ENCODE results near the gene CHIC2. TPM values are rescaled to one million over a fixed set of nuclear protein-coding genes. Genes with fewer than 3 reads are reported as not detected.

The CHIC2 gene
- total and polyA plus RNA-seq, 2 of the 4 experiments (the other 2 are of a cell fraction) = 20.4 to 26.3 TPM

DNA sequence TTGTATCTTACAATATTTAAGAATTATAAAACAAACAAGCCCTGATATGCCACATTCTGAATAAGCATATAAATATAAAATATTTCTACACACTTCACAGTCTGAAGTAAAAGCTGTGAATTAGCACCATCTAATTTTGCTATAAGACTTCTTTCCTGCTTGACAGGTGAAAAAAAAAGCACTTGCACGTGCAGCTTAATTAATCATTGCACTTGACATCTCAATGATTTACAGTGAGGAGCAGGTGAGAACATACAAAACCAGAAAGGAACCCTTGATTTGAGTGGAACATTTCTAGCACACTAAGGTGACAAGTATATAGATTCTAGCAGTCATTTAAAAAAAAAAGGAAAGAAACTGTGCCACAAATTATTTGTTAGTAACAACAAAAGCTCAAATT is 47.9 kb downstream of the CHIC2 start:
- no peak overlapping the region for H2BK5ac ChIP-seq (ENCODE audit: low read depth, low read length, poor library complexity, severe bottlenecking)
- H3K36me3 ChIP-seq (ENCODE audit: control insufficient read depth, insufficient read depth, low read length) = peaks cover 6% of the 10 kb centered on the region
- intact Hi-C loops (cut with micrococcal nuclease) = no loop called here
- ChIA-PET CTCF (interaction anchor here (0.6 to 1.3 kb wide), 3 partner anchors 14 to 108 kb away, joined by 3 to 5 read pairs (median 4); no protein-coding TSS in a partner anchor), POLR2A (ENCODE audit: unreplicated experiment) (no interaction called here)
- no peak overlapping the region for H2AK5ac ChIP-seq (ENCODE audit: low read depth, low read length)
- H3K4me2 ChIP-seq (ENCODE audit: low read depth, low read length) = no peak overlapping the region
- H2BK20ac ChIP-seq (ENCODE audit: low read depth, low read length) = no peak overlapping the region
- no peak overlapping the region for H2BK15ac ChIP-seq (ENCODE audit: low read depth, low read length)
- WGBS, 2 experiments (ENCODE audit: extremely low coverage in 2 of 2, insufficient read length in 1 of 2) = no CpG with 5 or more reads among the region's 1 CpG
- H4K91ac ChIP-seq (ENCODE audit: insufficient read depth, low read depth, low read length) = no peak overlapping the region
- TF ChIP-seq, protein P1, sequence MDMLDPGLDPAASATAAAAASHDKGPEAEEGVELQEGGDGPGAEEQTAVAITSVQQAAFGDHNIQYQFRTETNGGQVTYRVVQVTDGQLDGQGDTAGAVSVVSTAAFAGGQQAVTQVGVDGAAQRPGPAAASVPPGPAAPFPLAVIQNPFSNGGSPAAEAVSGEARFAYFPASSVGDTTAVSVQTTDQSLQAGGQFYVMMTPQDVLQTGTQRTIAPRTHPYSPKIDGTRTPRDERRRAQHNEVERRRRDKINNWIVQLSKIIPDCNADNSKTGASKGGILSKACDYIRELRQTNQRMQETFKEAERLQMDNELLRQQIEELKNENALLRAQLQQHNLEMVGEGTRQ (IDR thresholded peaks at IDR 0.05; ENCODE audit: low read depth, low read length) = no peak
- TF ChIP-seq MAFK (IDR thresholded peaks at IDR 0.05; ENCODE audit: low read depth, low read length) (no peak), RCOR1 (IDR thresholded peaks at IDR 0.05; ENCODE audit: insufficient replicate concordance, low read length) (no peak), MXI1 (IDR thresholded peaks at IDR 0.05; ENCODE audit: borderline replicate concordance, low read depth, low read length) (no peak), FOS (IDR thresholded peaks at IDR 0.05; ENCODE audit: low read depth, low read length) (no peak), CEBPB (IDR thresholded peaks at IDR 0.05; ENCODE audit: low read depth, low read length) (no peak), BHLHE40 (IDR thresholded peaks at IDR 0.05; ENCODE audit: low read depth, low read length) (no peak), RFX5 (IDR thresholded peaks at IDR 0.05; ENCODE audit: low read depth, low read length) (no peak), SMC3 (IDR thresholded peaks at IDR 0.05; ENCODE audit: low read depth, low read length) (no peak), CHD1 (IDR thresholded peaks at IDR 0.05; ENCODE audit: low read depth, low read length) (no peak), MAZ (IDR thresholded peaks at IDR 0.05; ENCODE audit: borderline replicate concordance, low read depth, low read length) (no peak), NFE2L2 (IDR thresholded peaks at IDR 0.05; ENCODE audit: low read depth, low read length) (no peak), POLR2A (IDR thresholded peaks at IDR 0.05; ENCODE audit: low read depth, low read length) (no peak), RAD21 (IDR thresholded peaks at IDR 0.05; ENCODE audit: low read length) (no peak)
- TF ChIP-seq, protein P2, sequence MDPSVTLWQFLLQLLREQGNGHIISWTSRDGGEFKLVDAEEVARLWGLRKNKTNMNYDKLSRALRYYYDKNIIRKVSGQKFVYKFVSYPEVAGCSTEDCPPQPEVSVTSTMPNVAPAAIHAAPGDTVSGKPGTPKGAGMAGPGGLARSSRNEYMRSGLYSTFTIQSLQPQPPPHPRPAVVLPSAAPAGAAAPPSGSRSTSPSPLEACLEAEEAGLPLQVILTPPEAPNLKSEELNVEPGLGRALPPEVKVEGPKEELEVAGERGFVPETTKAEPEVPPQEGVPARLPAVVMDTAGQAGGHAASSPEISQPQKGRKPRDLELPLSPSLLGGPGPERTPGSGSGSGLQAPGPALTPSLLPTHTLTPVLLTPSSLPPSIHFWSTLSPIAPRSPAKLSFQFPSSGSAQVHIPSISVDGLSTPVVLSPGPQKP (IDR thresholded peaks at IDR 0.05; ENCODE audit: borderline replicate concordance, low read depth, low read length) = no peak
- TF ChIP-seq, protein P3, sequence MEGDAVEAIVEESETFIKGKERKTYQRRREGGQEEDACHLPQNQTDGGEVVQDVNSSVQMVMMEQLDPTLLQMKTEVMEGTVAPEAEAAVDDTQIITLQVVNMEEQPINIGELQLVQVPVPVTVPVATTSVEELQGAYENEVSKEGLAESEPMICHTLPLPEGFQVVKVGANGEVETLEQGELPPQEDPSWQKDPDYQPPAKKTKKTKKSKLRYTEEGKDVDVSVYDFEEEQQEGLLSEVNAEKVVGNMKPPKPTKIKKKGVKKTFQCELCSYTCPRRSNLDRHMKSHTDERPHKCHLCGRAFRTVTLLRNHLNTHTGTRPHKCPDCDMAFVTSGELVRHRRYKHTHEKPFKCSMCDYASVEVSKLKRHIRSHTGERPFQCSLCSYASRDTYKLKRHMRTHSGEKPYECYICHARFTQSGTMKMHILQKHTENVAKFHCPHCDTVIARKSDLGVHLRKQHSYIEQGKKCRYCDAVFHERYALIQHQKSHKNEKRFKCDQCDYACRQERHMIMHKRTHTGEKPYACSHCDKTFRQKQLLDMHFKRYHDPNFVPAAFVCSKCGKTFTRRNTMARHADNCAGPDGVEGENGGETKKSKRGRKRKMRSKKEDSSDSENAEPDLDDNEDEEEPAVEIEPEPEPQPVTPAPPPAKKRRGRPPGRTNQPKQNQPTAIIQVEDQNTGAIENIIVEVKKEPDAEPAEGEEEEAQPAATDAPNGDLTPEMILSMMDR (conservative IDR thresholded peaks at IDR 0.05; ENCODE audit: low read depth, low read length) = no peak
- DNase-seq (no peak), ATAC-seq (ENCODE audit: low read depth) (no peak)
- dilution Hi-C loops (cut with HindIII; ENCODE audit: low sequenced_read_pairs, unreplicated experiment) = no loop called here
- H2AK9ac ChIP-seq (replicated peaks; ENCODE audit: low read depth, low read length, poor library complexity) = no peak overlapping the region
- no peak overlapping the region for H3K27ac ChIP-seq (ENCODE audit: insufficient read depth, low read length)
- H3K4me1 ChIP-seq (ENCODE audit: control insufficient read depth, insufficient read depth, low read length) = 0 out of 2 replicates have a peak, but pooled peaks cover 1% of the 10 kb centered on the region
- in situ Hi-C loops (cut with MboI; ENCODE audit: low sequenced_read_pairs) = no loop called here
- H3K14ac ChIP-seq (replicated peaks; ENCODE audit: low read depth, low read length) = no peak overlapping the region
- peaks cover 24 to 45% of the 10 kb centered on the region in 2 experiments for H3K79me1 ChIP-seq (ENCODE audit: low read depth in 1 of 2, low read length in 2 of 2)
- no peak overlapping the region for H4K8ac ChIP-seq (ENCODE audit: low read depth in 2 of 2, low read length in 2 of 2)
- no TSS peak for BruUV-seq (replicated peaks)
- no peaks in the 10 kb centered on the region for H3K27me3 ChIP-seq (ENCODE audit: control insufficient read depth, insufficient read depth, low read length)
- no peak overlapping the region for H3K4me3 ChIP-seq (ENCODE audit: insufficient read depth, low read depth, low read length)
- H3K23ac ChIP-seq (ENCODE audit: low read depth, low read length) = no peak overlapping the region
- H2AFZ ChIP-seq (replicated peaks; ENCODE audit: low read length, poor library complexity) = no peak overlapping the region
- peaks cover 2% of the 10 kb centered on the region; the same call in 1 of the 2 replicates for H3K9me1 ChIP-seq (ENCODE audit: insufficient read depth, low read length)
- no peak overlapping the region for H4K5ac ChIP-seq (ENCODE audit: low read depth, low read length)
- H3K56ac ChIP-seq (ENCODE audit: extremely low read depth, insufficient read depth, low read length) = no peak overlapping the region
- no peak overlapping the region for H2BK120ac ChIP-seq (ENCODE audit: low read depth, low read length)
- no peak overlapping the region for H3K9ac ChIP-seq (ENCODE audit: low read depth, low read length)
- no peak overlapping the region for H3K4ac ChIP-seq (ENCODE audit: low read depth, low read length)
- H3K18ac ChIP-seq (ENCODE audit: low read depth, low read length) = no peak overlapping the region
- H4K20me1 ChIP-seq (ENCODE audit: insufficient read depth, low read length) = peaks cover 30% of the 10 kb centered on the region; the same call in 1 of the 2 replicates
- no peaks in the 10 kb centered on the region for H3K9me3 ChIP-seq (ENCODE audit: control insufficient read depth, insufficient read depth, low read length)
